ENCODE data around the gene RAB17.

The RAB17 gene

DNA sequence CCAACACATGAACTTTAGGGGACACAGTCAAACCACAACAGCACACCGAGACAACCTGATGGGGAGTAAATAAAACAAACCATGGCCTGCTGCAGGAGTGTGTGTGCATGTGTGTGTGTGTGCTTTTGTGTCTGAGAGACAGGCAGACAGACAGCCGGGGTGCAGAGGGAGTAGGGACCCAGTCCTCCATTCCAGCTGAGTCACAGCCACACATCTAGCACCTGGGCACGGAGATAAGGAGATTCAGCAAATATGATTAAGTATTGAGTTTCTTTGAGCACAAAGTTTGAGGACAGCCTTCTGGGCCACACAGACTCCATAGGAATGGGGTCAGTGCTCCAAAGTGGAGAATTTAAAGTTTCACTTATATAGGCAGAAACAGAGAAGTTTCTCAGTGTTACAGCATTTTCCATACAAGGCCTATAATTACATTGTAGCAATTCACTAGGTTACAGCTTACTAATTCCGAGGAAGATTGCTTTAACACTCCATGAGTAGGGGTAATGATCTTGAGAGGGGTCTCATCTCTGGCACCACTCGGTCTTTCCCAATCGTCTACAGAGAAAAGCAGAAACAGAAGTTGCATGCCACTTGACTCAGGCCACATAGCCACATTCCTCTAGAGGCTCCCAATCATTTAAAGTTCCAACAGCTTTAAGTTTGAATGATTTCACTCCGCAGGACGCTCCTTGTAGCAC is 55.0 kb downstream of the RAB17 start:
- no peak for FAIRE-seq

DNA sequence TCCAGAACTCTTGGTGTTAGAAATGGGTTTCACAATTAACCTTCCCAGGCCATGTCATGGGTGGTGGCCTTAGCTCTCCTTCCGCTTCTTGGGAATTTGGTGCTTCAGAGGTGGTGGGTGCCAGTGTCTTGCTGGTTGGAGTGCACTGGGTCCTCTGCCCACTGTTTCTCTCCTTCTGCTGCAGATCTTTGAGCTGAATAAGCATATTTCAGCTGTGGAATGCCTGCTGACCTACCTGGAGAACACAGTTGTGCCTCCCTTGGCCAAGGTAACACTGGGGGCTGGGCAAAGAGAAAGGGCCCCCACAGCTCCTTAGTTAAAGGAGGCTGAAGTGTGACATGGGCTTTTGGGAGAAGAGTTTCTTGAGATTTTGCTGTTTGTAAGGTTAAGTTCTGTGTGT is 56.2 kb downstream of the RAB17 start:
- no peak for FAIRE-seq

DNA sequence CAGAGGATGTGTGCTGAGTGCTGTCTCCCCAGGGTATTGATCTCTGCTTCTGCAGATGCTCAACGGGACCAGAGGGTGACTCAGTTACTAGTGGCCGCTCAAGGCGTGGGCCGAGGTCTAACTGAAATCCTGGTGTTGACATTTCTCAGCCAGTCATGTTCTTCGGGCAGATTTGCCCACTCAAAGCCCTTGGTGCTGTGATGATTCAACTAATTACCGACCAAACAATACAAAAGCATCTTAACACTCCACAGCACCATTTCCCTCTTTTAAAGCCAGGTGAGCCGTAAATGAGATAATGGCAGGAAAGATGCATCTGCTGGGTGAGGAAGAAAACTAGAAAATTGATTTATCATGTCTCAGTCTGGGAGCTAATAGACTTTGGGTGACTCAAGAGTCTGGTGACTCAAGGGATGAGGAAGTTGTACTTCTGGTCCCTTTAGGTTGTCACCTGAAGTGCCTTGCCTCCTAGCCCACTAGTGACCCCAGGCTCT is 56.8 kb downstream of the RAB17 start:
- FAIRE-seq: no peak

DNA sequence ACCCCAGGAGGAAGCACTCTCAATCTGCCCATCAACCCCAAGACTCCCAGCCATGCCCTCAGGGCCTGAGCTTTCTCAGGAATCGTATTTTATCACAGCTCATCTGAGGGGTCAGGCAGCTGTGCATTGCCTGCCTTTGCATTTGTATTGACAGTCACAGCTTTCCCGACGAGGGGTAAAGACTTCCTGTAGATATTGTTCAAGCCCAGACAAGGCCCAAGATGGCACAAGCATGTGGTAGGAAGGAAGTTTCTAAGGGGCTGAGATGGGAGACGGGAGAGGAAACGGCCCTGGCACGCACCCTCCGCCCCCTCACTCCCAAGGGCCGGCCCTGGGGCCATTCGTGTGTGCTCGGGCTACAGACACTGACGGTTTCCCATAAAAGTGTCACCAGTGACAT is 58.4 kb downstream of the RAB17 start:
- FAIRE-seq: no peak

DNA sequence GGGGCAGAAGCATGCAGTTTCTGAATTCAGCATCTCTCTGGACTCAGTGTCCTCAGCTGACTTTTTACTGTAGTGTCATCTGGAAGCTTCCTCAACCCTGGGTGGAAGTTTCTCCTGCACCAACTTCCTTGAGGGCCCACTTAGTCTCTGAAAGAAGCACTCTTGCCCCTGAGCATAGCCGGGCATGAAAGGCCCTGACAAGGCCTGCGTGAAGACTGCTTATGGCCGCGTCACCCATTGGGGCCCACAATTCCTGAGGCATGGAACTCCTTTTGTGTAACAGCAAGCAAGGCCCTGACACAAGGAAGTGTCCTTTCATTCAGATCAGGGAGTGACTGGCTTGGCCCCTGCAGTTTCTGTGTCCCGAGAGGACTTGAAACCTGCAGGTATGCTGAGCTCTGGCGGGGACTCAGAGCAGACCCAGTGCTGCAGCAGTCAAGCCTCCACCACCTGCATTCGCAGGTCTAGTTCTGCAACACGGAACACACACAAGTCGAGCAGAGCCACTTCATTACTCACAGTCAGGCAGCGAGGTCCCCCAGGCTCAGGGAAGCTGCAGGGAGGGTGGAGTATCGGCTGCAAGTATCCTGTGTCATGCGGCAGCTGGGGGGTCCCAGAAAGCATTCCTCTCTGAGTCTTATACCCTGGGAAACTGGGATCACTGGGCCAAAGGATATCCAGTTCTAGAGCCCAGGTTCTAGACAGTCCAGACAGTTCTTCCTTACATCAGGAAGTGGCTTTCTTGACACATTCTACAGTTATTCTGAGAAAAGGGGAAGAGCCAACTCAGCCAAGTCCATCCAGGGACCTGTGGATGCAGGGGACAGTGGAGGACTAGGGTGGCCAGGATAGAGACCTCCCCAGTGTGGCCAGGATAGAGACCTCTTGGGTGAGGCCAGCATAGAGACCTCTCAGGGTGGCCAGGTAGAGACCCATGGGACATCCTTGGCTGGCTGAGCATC is 59.8 kb downstream of the RAB17 start:
- no peak for FAIRE-seq

DNA sequence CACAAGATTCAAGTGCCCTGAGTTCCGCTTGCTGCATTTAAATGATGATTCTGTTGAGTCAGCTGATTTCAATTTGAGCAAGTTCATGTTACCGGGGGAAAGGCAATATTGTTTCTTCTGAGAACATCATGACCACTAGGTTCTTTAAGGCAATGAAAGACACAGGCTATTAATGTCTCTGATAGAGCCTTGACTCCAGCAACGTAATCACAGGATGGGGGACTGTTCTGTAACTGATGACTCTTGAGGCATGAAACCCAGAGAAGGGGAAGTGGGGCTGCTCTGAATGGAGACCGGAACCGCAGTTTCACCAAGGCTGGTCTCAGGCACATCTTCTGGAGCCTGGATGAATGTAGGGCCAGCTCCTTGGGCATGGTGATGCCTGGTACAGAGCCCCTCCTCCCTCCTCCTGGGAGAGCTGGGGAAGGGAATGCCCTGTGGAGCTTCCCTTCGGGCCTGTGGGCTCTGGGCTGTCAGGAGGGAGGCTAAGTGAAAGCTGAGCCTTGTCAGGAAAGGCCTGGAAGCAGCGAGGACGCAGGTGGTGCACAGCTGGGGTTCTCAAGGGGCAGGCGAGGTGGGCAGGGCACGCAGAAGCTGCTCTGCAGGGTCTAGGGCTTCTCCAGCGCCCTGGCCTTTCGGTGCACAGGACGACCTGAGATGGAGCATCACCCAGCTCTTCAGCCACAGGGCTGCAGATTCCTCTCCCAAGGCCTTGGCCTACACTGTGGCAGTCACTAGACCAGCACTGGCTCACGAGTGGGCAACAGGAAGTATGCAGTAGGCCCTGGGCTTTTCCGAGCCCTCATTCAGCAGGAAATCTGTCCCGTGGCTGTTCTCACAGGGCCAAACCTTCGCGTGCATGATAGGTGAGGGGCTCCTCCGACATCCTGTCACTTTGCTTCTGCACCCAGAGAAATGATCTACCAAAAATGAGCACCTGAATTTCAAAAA is 60.8 kb downstream of the RAB17 start:
- FAIRE-seq: no peak

DNA sequence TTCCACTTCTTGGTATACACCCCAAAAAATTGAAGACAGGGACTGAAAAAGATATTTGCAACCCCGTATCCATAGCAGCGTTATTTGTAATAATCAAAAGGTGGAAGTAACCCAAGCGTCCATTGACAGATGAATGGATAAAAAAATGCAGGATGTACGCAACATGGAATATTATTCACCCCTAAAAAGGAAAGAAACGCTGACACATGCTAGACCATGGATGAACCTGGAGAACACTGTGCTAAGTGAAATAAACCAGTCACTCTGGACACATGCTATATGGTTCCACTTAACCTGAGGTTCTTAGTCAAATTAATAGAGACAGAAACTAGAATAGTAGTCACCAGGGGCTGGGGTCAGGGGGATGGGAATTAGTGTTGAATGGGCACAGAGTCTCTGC is 62.8 kb downstream of the RAB17 start:
- FAIRE-seq: no peak

DNA sequence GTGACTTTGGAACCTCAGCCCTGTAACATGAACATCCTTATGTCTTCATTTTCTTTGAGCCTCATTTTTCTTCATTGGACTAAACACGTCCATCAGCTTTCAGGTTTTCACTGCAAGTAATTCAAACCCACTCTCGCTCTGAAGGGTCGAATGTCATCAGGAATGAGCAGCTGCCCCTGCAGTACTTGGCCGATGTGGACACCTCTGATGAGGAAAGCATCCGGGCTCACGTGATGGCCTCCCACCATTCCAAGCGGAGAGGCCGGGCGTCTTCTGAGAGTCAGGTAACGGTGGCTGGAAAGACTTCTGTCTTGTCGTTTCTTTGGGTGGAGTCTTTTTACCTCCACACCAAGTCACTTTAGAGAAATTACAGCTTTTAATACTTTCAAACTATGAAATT is 63.3 kb downstream of the RAB17 start:
- no peak for FAIRE-seq

DNA sequence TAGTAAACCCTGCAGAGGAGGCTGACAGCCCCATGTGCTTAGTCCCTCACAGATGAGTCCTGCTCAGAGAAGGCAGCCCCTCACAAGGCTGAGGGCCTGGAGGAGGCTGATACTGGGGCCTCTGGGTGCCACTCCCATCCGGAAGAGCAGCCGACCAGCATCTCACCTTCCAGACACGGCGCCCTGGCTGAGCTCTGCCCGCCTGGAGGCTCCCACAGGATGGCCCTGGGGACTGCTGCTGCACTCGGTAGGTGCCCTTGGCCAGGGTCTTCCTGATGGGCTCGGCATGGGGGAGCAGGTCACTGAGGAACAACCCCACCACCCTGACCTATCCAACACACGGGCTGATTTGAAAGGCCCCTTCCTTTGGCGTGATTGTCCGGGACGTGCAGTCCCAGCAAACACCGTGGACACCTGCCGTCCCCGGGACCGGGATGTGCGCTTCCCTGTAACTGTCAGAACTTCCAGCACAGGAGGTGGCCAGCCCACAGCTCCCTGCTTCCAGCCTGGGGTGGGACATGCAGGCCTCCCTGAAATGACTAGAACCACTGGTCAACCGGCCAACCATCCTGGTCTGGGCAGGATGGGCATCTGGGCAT is 64.9 kb downstream of the RAB17 start:
- FAIRE-seq: no peak

DNA sequence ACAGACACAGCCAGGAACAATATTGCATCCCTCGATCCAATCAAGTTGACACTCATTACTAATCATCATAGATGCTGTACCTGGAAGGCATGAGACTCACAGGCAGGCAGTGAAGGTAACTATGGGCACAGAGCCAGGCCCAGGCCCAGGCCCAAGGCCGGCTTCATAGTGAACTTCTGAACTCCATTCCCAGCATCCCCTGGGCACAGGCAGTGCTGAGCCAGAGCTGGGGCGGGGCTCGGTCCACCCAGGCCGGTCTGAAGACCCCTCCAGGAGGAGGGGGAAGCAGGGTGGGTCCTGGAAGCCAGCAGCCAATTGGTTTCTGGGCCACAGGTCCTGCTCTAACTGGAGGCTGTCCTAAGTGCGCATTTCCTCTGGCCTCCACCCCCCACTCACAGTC is 65.9 kb downstream of the RAB17 start:
- FAIRE-seq: no peak
